ENCODE data around the gene FRS3. TPM values are rescaled to one million over a fixed set of nuclear protein-coding genes. Genes with fewer than 3 reads are reported as not detected.

Gene FRS3
- total RNA-seq, 2 experiments from 2014 or later = 5.6 to 8.7 TPM

GRCh38 chr6:41774841-41775240 lies 4.9 kb downstream of the FRS3 start:
- no peak overlapping the region for H3K4me3 ChIP-seq (ENCODE audit: low read depth, low read length, poor library complexity, severe bottlenecking)
- TF ChIP-seq CTCF (conservative IDR thresholded peaks at IDR 0.05; ENCODE audit: low read length) (no peak), EZH2phosphoT487 (IDR thresholded peaks at IDR 0.05; ENCODE audit: borderline replicate concordance, low read depth, low read length) (no peak)
- no peaks in the 10 kb centered on the region; the same call in 1 of the 2 replicates for H3K79me2 ChIP-seq (ENCODE audit: insufficient read depth, low read depth, low read length)
- CTCF ChIA-PET (ENCODE audit: unreplicated experiment) = interaction anchor here (0.7 kb wide), 1 partner anchor 57 kb away, joined by 4 read pairs; no protein-coding TSS in a partner anchor
- no peak overlapping the region for H2AFZ ChIP-seq (ENCODE audit: low read length)
- no peaks in the 10 kb centered on the region for H3K9me2 ChIP-seq (ENCODE audit: insufficient read depth, low read length)
- DNase-seq (ENCODE audit: low spot score) = no peak
- H3K36me3 ChIP-seq (ENCODE audit: insufficient read depth, low read length) = peaks cover 40% of the 10 kb centered on the region
- H3K4me1 ChIP-seq (ENCODE audit: insufficient read depth, low read length, poor library complexity, severe bottlenecking) = peaks cover 5% of the 10 kb centered on the region
- intact Hi-C loops (cut with micrococcal nuclease; ENCODE audit: unreplicated experiment) = loop anchor here (5.0 kb wide), 2 partner anchors 68 to 93 kb away; no protein-coding TSS in a partner anchor
- no peaks in the 10 kb centered on the region for H4K20me1 ChIP-seq (ENCODE audit: insufficient read depth, low read length)
- H3K4me2 ChIP-seq (ENCODE audit: low read length) = no peak overlapping the region
- POLR2A ChIA-PET = no interaction called here
- no peaks in the 10 kb centered on the region for H3K9me3 ChIP-seq (ENCODE audit: low read length)
- no peak overlapping the region for H3K27ac ChIP-seq (ENCODE audit: low read depth, low read length, poor library complexity, severe bottlenecking)
- no TSS peak for BruUV-seq (replicated peaks)

- H2AFZ ChIP-seq (ENCODE audit: low read length) = no peak overlapping the region
- H3K4me1 ChIP-seq (ENCODE audit: insufficient read depth, low read length, poor library complexity, severe bottlenecking) = peaks cover 7% of the 10 kb centered on the region
- DNase-seq (ENCODE audit: low spot score) = no peak
- H3K79me2 ChIP-seq (ENCODE audit: insufficient read depth, low read depth, low read length) = no peaks in the 10 kb centered on the region
- no peak overlapping the region for H3K27ac ChIP-seq (ENCODE audit: low read depth, low read length, poor library complexity, severe bottlenecking)
- H3K4me3 ChIP-seq (ENCODE audit: low read depth, low read length, poor library complexity, severe bottlenecking) = no peak overlapping the region
- TF ChIP-seq EZH2phosphoT487 (IDR thresholded peaks at IDR 0.05; ENCODE audit: borderline replicate concordance, low read depth, low read length) (no peak), CTCF (conservative IDR thresholded peaks at IDR 0.05; ENCODE audit: low read length) (no peak)
- ChIA-PET POLR2A (no interaction called here), CTCF (ENCODE audit: unreplicated experiment) (no interaction called here)
- intact Hi-C loops (cut with micrococcal nuclease; ENCODE audit: unreplicated experiment) = no loop called here
- no peaks in the 10 kb centered on the region for H4K20me1 ChIP-seq (ENCODE audit: insufficient read depth, low read length)
- no peaks in the 10 kb centered on the region for H3K9me3 ChIP-seq (ENCODE audit: low read length)
- no peaks in the 10 kb centered on the region for H3K9me2 ChIP-seq (ENCODE audit: insufficient read depth, low read length)
- no TSS peak for BruUV-seq (replicated peaks)
- no peak overlapping the region for H3K4me2 ChIP-seq (ENCODE audit: low read length)
- H3K36me3 ChIP-seq (ENCODE audit: insufficient read depth, low read length) = peaks cover 40% of the 10 kb centered on the region
These were observed 8.4 kb downstream of the FRS3 start for GRCh38 chr6:41771058-41771983.
